H9 (cell line): Measurements from ENCODE around the gene IQGAP2. TPM values are rescaled to one million over a fixed set of nuclear protein-coding genes. Genes with fewer than 3 reads are reported as not detected.

Experiments
- DNase-seq: peaks from one replicate; pipeline ENCODE4 v3.0.0-alpha.2; 2017
- H2AFZ ChIP-seq: one replicate; pipeline ENCODE4 v1.6.1; 2013; ENCODE audit warnings: mild to moderate bottlenecking, low read length, control low read depth, moderate library complexity
- H2AK5ac ChIP-seq: 2 replicates; pipeline ENCODE4 v1.6.1; 2013; ENCODE audit warnings: low read length, control low read depth, mixed read lengths; ENCODE audit not compliant: insufficient read length
- H2BK120ac ChIP-seq: one replicate; pipeline ENCODE4 v1.6.1; 2013; ENCODE audit warnings: low read depth, mild to moderate bottlenecking, low read length, control low read depth, inconsistent platforms; ENCODE audit not compliant: poor library complexity, severe bottlenecking
- H2BK12ac ChIP-seq: 2 replicates; pipeline ENCODE4 v1.6.1; 2013; ENCODE audit warnings: low read length, control low read depth, mixed read lengths, low read depth; ENCODE audit not compliant: insufficient read length
- H2BK15ac ChIP-seq: 2 replicates; pipeline ENCODE4 v1.6.1; 2013; ENCODE audit warnings: low read depth, low read length, control low read depth
- H2BK20ac ChIP-seq: one replicate; pipeline ENCODE4 v1.6.1; 2013; ENCODE audit warnings: low read depth, mild to moderate bottlenecking, low read length, control low read depth, inconsistent platforms; ENCODE audit not compliant: poor library complexity, severe bottlenecking
- H2BK5ac ChIP-seq: 2 replicates; pipeline ENCODE4 v1.6.1; 2013; ENCODE audit warnings: low read length, control low read depth, mixed read lengths; ENCODE audit not compliant: insufficient read length
- H3K14ac ChIP-seq: 2 replicates; pipeline ENCODE4 v1.6.1; 2013; ENCODE audit warnings: low read length, control low read depth; ENCODE audit not compliant: insufficient read depth
- H3K18ac ChIP-seq: 2 replicates; pipeline ENCODE4 v1.6.1; 2013; ENCODE audit warnings: low read depth, mild to moderate bottlenecking, mixed read lengths, low read length, control low read depth; ENCODE audit not compliant: insufficient read length
- H3K23ac ChIP-seq: 2 replicates; pipeline ENCODE4 v1.6.1; 2013; ENCODE audit warnings: low read length, control low read depth, mixed read lengths, low read depth; ENCODE audit not compliant: insufficient read length
- H3K23me2 ChIP-seq: 2 replicates; pipeline ENCODE4 v1.6.1; 2013; ENCODE audit warnings: low read depth, mild to moderate bottlenecking, mixed read lengths, low read length, control low read depth; ENCODE audit not compliant: insufficient read length, poor library complexity, severe bottlenecking
- H3K27ac ChIP-seq: 2 replicates; pipeline ENCODE4 v1.5.1; 2013; ENCODE audit warnings: low read length, control low read depth, mixed read lengths, low read depth; ENCODE audit not compliant: insufficient read length
- H3K27me3 ChIP-seq: 2 replicates; pipeline ENCODE4 v1.6.1; 2013; ENCODE audit warnings: low read length, control low read depth, inconsistent platforms; ENCODE audit not compliant: insufficient read depth
- H3K4ac ChIP-seq: 2 replicates; pipeline ENCODE4 v1.6.1; 2013; ENCODE audit warnings: low read depth, mild to moderate bottlenecking, control low read depth, inconsistent platforms, low read length, moderate library complexity
- H3K4me1 ChIP-seq: 2 replicates; pipeline ENCODE4 v1.6.1; 2013; ENCODE audit warnings: low read length, control low read depth, inconsistent platforms; ENCODE audit not compliant: insufficient read depth
- H3K4me2 ChIP-seq: 2 replicates; pipeline ENCODE4 v1.6.1; 2013; ENCODE audit warnings: low read length, control low read depth, mixed read lengths; ENCODE audit not compliant: insufficient read length, insufficient read depth
- H3K56ac ChIP-seq: 2 replicates; pipeline ENCODE4 v1.6.1; 2013; ENCODE audit warnings: low read depth, mild to moderate bottlenecking, mixed read lengths, low read length, control low read depth; ENCODE audit not compliant: insufficient read length
- H3K79me1 ChIP-seq: 2 replicates; pipeline ENCODE4 v1.6.1; 2013; ENCODE audit warnings: low read depth, mild to moderate bottlenecking, moderate library complexity, low read length, control low read depth, inconsistent platforms; ENCODE audit not compliant: insufficient read depth, poor library complexity, severe bottlenecking
- H3K79me2 ChIP-seq: 2 replicates; pipeline ENCODE4 v1.6.1; 2013; ENCODE audit warnings: low read length, control low read depth, inconsistent platforms; ENCODE audit not compliant: insufficient read depth
- H3K9ac ChIP-seq: 2 replicates; pipeline ENCODE4 v1.6.1; 2013; ENCODE audit warnings: low read length, control low read depth, mixed read lengths; ENCODE audit not compliant: insufficient read length; ENCODE audit errors: extremely low read depth
- H3K9me3 ChIP-seq: one replicate; pipeline ENCODE4 v1.6.1; 2013; ENCODE audit warnings: low read depth, low read length, inconsistent platforms; ENCODE audit not compliant: control insufficient read depth
- H3T11ph ChIP-seq: one replicate; pipeline ENCODE4 v1.6.1; 2013; ENCODE audit warnings: mild to moderate bottlenecking, low read length, control low read depth, inconsistent platforms
- H4K20me1 ChIP-seq: one replicate; pipeline ENCODE4 v1.6.1; 2013; ENCODE audit not compliant: control insufficient read depth, insufficient read length, insufficient read depth
- H4K5ac ChIP-seq: 2 replicates; pipeline ENCODE4 v1.6.1; 2013; ENCODE audit warnings: low read depth, mild to moderate bottlenecking, mixed read lengths, low read length, control low read depth; ENCODE audit not compliant: insufficient read length
- H4K8ac ChIP-seq: replicated peaks from 2 replicates; pipeline ENCODE4 v1.6.1; 2013; ENCODE audit warnings: low read length, control low read depth, mixed read lengths, low read depth; ENCODE audit not compliant: insufficient read length
- H4K91ac ChIP-seq: 2 replicates; pipeline ENCODE4 v1.6.1; 2013; ENCODE audit warnings: low read depth, mild to moderate bottlenecking, moderate library complexity, mixed read lengths, low read length, control low read depth; ENCODE audit not compliant: insufficient read length
- H3K27ac Mint-ChIP-seq, 3 experiments: 2 replicates in 2 of 3; 3 replicates in 1 of 3; pipeline ENCODE4 v1.8.0; 2020 to 2021; ENCODE audit warnings: mixed read lengths in 3 of 3, mild to moderate bottlenecking in 1 of 3, moderate library complexity in 1 of 3
- H3K27me3 Mint-ChIP-seq: 2 replicates; pipeline ENCODE4 v1.8.0; 2021; ENCODE audit warnings: low read depth, mild to moderate bottlenecking, moderate library complexity, mixed read lengths
- H3K36me3 Mint-ChIP-seq, 3 experiments: 2 replicates in 2 of 3; 3 replicates in 1 of 3; pipeline ENCODE4 v1.8.0; 2020 to 2021; ENCODE audit warnings: low read depth in 3 of 3, mixed read lengths in 3 of 3; ENCODE audit not compliant: insufficient read depth in 1 of 3
- H3K4me1 Mint-ChIP-seq, 2 experiments: 2 replicates each; pipeline ENCODE4 v1.8.0; 2020; ENCODE audit warnings: mixed read lengths in 2 of 2
- H3K4me3 Mint-ChIP-seq, 2 experiments: 2 replicates in 1 of 2; 3 replicates in 1 of 2; pipeline ENCODE4 v1.8.0; 2020 to 2021; ENCODE audit warnings: mild to moderate bottlenecking in 2 of 2, mixed read lengths in 2 of 2, moderate library complexity in 1 of 2
- H3K9me3 Mint-ChIP-seq, 2 experiments: 2 replicates in 1 of 2; 3 replicates in 1 of 2; pipeline ENCODE4 v1.8.0; 2020; ENCODE audit warnings: mild to moderate bottlenecking in 2 of 2, mixed read lengths in 2 of 2, moderate library complexity in 1 of 2
- CTCF ChIP-seq: fragments of 200-600 bp; sonication (generic); conservative IDR thresholded peaks from 3 replicates; pipeline ENCODE4 v1.8.0; 2021; ENCODE audit warnings: antibody characterized with exemption, mild to moderate bottlenecking
- WGBS: extraction: QIAGEN DNeasy Blood & Tissue Kit; methylation state at CpG from one replicate; pipeline ENCODE4 v1.1.7; 2013; ENCODE audit warnings: missing lambda C conversion rate, low lambda C conversion rate, mixed read lengths; ENCODE audit not compliant: insufficient read length; ENCODE audit errors: extremely low coverage; 5-methylcytosine and 5-hydroxymethylcytosine counted together
- total RNA-seq: library from RNA; stranded (reverse); gene quantifications from 2 replicates; pipeline ENCODE4 v1.2.1, GENCODE V29; 2021

The IQGAP2 gene
- total RNA-seq, 1 experiment from 2014 or later, result 22.5 TPM

GRCh38 chr5:76367623-76368371, 35.3 kb upstream of the IQGAP2 start:
- Histone ChIP-seq H3K4me2 (no peak overlapping the region), H2AFZ (no peak overlapping the region), H3T11ph (no peak overlapping the region), H3K23me2 (no peaks in the 10 kb centered on the region), H2BK120ac (no peak overlapping the region), H2AK5ac (no peak overlapping the region), H3K23ac (no peak overlapping the region), H3K4ac (no peak overlapping the region), H4K20me1 (no peaks in the 10 kb centered on the region), H3K79me2 (no peaks in the 10 kb centered on the region), H4K5ac (no peak overlapping the region), H2BK5ac (no peak overlapping the region), H3K9me3 (no peaks in the 10 kb centered on the region), H4K8ac (no peak overlapping the region), H3K27me3 (no peaks in the 10 kb centered on the region), H3K79me1 (no peaks in the 10 kb centered on the region), H2BK15ac (no peak overlapping the region), H3K14ac (no peak overlapping the region), H4K91ac (no peak overlapping the region), H3K27ac (no peak overlapping the region), H3K56ac (no peak overlapping the region), H2BK20ac (no peak overlapping the region), H2BK12ac (no peak overlapping the region), H3K4me1 (no peaks in the 10 kb centered on the region; the same call in 1 of the 2 replicates), H3K18ac (no peak overlapping the region), H3K9ac (no peak overlapping the region)
- DNase-seq, result no peak
- TF ChIP-seq CTCF, result no peak
- no peak overlapping the region for H3K27ac Mint-ChIP-seq
- no peaks in the 10 kb centered on the region; a peak in 1 of 7 replicates for H3K36me3 Mint-ChIP-seq
- no peak overlapping the region for H3K4me3 Mint-ChIP-seq
- H3K4me1 Mint-ChIP-seq, result peaks cover 12% of the 10 kb centered on the region in 2 experiments
- no peaks in the 10 kb centered on the region for H3K27me3 Mint-ChIP-seq
- H3K9me3 Mint-ChIP-seq, result no peaks in the 10 kb centered on the region
- no CpG with 5 or more reads among the region's 6 CpGs for WGBS
